GM12873 (cell line): ENCODE data around the gene C12orf42.

Experiments used
- TF ChIP-seq, protein P1 (sequence below): IDR thresholded peaks from 2 replicates; pipeline ENCODE4 v1.5.1; 2012; ENCODE audit warnings: low read depth, mild to moderate bottlenecking, moderate library complexity, low read length, control low read depth; ENCODE audit not compliant: insufficient read depth; ENCODE audit errors: missing control alignments

The C12orf42 gene

DNA sequence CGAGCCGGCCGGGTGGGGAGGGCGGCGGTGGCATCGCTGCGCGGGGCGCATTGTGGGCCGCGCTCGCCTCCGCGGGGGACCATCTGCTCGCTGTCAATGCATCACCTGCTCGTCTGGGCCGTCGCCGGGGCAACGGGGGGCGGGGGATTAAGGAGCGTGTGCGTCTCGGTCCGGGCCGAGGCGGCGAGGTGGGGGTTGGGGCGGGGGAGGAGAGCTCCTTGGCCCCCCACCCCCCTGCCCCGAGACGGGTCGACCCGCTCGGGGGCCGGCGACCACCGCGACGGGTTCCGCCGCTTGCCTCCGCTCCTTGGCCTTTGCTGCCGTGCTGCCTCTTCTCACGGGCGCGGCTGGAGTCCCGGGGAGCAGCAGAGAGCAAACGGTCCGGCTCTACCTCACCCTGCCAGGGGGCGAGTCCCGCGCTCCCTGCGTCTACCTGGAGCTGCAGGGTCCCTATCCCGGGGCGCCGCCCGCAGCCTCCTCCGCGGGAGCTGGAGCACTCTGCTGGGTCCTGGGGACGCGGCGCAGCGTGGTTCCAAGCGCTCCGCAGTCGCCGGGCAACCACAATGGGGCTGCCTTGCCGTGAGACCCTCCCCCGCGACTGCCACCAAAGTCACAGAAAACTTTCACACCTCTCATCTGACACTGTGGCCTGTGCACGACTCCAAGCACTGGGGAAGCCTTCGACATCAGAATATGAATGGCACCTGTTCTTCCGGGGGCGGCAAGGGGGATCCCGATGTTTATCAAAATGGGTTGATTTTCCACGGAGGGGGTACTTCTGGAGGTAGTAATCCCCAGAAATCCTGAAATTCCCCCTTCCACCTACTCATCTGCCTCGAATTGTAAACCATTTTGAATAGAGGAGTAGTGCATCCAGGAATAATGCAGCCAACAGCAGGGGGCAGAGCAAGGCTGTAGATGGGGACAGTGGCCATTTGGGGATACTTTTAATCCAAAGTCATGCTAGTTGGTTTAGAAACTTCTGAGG is at the start of gene C12orf42:
TSS of gene C12orf42 (minus strand) at position 500 of the 988 bp plus-strand sequence. CDS start 17,542 bp downstream, outside the sequence.
- TF ChIP-seq, protein P1, sequence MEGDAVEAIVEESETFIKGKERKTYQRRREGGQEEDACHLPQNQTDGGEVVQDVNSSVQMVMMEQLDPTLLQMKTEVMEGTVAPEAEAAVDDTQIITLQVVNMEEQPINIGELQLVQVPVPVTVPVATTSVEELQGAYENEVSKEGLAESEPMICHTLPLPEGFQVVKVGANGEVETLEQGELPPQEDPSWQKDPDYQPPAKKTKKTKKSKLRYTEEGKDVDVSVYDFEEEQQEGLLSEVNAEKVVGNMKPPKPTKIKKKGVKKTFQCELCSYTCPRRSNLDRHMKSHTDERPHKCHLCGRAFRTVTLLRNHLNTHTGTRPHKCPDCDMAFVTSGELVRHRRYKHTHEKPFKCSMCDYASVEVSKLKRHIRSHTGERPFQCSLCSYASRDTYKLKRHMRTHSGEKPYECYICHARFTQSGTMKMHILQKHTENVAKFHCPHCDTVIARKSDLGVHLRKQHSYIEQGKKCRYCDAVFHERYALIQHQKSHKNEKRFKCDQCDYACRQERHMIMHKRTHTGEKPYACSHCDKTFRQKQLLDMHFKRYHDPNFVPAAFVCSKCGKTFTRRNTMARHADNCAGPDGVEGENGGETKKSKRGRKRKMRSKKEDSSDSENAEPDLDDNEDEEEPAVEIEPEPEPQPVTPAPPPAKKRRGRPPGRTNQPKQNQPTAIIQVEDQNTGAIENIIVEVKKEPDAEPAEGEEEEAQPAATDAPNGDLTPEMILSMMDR = peak; percentile 71

DNA sequence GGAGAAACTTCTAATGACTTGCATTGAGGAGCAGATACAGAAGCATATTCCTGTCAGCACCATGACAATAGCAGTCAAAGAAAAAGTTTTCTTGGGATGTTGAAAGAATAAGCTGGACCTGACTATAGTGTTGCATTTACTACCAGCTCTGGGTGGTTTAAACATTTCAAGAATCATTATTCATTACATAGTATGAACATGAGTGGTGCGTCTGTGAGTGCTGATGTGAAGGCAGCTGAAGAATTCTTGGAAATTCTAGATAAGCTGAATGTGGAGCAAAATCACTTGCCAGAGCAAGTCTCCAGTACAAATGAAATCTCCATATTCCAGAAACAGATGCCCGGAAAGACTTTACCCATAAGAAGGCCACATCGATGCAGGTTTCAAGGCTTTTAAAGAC is 46.3 kb upstream of the C12orf42 start:
- TF ChIP-seq, protein P1 = no peak

DNA sequence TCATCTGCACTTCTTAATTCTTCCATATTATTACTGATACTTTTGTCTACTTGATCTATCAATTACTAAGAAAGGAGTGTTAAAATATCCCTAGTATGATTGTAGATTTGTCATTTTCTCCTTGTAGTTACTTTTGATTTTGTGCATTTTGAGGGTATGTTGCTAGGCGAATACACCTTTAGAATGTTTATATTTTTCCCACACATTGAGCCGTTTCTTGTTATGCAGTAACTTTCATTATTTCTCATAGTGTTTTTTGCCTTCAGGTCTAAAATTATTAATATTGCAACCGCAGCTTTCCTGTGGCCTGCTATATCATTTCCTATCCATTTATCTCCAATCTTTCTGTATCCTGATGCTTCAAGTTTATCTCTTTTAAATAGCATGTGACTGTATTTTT is 44.6 kb upstream of the C12orf42 start:
- TF ChIP-seq, protein P1 = no peak

DNA sequence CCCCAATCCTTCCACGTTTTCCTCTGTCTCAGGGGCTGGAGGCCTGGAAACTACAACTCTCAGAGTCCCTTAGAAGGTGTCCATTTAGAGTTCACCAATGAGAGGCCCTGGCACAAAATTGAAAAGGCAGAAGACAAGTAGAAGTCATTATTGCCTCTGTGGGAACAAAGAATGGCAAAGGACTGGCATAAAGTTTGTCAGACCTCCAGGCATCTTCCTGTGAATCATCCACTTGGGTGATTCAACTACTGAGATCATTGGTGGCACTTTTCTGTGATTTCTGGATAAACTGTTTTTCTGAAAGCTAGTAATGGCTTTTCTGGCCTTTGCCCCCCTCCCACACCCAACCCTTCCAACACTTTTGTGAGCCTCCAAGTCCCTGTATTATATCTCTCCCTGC is 42.6 kb upstream of the C12orf42 start:
- TF ChIP-seq, protein P1 = no peak

DNA sequence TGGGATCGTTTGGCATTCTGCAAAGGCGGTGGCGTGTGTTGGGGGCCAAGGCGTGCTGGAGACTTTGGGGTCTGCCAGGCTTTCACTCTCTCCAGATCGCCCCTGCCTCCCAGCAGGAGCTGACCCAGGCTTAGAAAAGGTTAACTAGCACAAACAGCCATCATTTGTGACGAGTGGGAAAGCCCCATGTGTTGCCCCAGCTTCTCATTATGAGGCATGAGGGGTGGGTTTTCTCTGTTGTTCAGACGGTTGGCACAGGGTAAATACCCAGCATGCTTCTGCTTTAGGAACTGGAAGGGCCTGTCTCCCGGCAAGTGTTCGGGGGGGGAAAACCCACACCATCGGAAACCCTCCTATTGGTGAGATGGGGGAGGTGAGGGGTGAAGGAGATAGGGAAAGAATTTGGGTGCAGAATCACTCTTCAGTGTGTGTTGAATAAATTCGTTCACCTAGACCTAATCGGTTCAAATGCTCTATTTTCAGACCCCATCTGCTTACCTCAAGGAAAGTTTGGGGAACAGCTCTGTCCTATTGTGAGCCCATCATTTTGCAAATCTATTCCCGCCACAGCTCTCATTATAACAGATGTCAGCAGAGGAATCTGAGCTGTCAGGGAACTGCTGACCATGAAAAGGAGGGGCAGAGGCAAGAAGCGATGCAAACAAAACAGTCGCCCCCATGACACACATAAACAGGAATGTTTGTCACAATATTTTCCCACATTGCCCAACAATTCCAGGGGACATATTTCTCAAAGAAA is 34.7 kb upstream of the C12orf42 start:
- TF ChIP-seq, protein P1 = no peak

DNA sequence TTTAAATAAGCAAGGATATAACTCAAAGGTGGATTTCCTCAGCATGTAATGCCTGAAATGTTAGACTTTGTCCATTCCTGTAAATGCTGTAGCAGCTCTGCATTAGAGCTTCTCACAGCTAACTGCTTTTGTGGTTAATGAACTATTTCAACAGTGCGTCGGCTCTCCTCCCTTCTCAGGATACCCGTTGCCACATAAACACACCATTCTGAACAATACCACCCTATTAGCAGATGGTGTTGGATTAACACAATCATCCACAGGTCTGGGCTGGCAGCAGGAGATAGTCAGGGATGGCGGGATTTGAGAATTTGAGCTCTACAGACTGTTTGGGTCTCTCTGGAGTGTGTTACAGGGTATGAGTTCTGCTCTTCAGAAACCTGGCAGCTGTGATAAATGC is 33.5 kb upstream of the C12orf42 start:
- TF ChIP-seq, protein P1 = no peak
